H1 (cell line): Measurements from ENCODE around the gene NAT9. TPM values are rescaled to one million over a fixed set of nuclear protein-coding genes. Genes with fewer than 3 reads are reported as not detected.

ENCODE experiments used
- CHD2 ChIP-seq: IDR thresholded peaks from 2 replicates; pipeline ENCODE4 v1.6.1; 2012; ENCODE audit warnings: low read length, improper control_type of control experiment
- CTCF ChIP-seq, 3 experiments: IDR thresholded peaks; 1 replicate in 2 of 3; 2 replicates in 1 of 3; pipeline versions ENCODE4 v1.5.1 to v1.6.1; 2011; ENCODE audit warnings: low read length in 3 of 3, mild to moderate bottlenecking in 3 of 3, inconsistent platforms in 2 of 3, low read depth in 1 of 3, moderate library complexity in 1 of 3; ENCODE audit not compliant: insufficient read depth in 1 of 3; ENCODE audit errors: control extremely low read depth in 1 of 3
- MAX ChIP-seq: IDR thresholded peaks from 2 replicates; pipeline ENCODE4 v1.6.1; 2012; ENCODE audit warnings: inconsistent platforms
- POU5F1 ChIP-seq: IDR thresholded peaks from 2 replicates; pipeline ENCODE4 v1.6.1; 2011; ENCODE audit warnings: low read depth, mild to moderate bottlenecking, low read length, moderate library complexity
- RFX5 ChIP-seq: IDR thresholded peaks from 2 replicates; pipeline ENCODE4 v1.6.1; 2011; ENCODE audit warnings: low read depth, low read length, improper control_type of control experiment, borderline replicate concordance
- RXRA ChIP-seq: IDR thresholded peaks from 2 replicates; pipeline ENCODE4 v1.6.1; 2011; ENCODE audit warnings: low read depth, mild to moderate bottlenecking, low read length, moderate library complexity; ENCODE audit not compliant: insufficient read depth
- TAF7 ChIP-seq: optimal IDR thresholded peaks from 2 replicates; pipeline ENCODE3; 2011; ENCODE audit warnings: low read depth, mild to moderate bottlenecking, inconsistent platforms, low read length, moderate library complexity, borderline replicate concordance
- USF2 ChIP-seq: IDR thresholded peaks from 2 replicates; pipeline ENCODE4 v1.6.1; 2011; ENCODE audit warnings: low read length, improper control_type of control experiment
- polyA plus RNA-seq, 7 experiments: library from polyadenylated mRNA; depleted of rRNA in 3 of 7; stranded (reverse) in 5 of 7; unstranded in 2 of 7; fragments of >200 nt in 5 of 7; fragments of 200-250 nt in 2 of 7; gene quantifications; 1 replicate in 5 of 7; 2 replicates in 1 of 7; 4 replicates in 1 of 7; pipeline versions ENCODE4 v1.2.1 to v1.2.3, GENCODE V29; 2011 to 2013; ENCODE audit warnings: missing spikeins in 2 of 7, mixed read lengths in 2 of 7
- total RNA-seq: library from RNA; stranded (reverse); fragmentation: NEBNext Ultra II Directional; extraction: Animal tissue kit (Norgen Biotek cat#: 25700); gene quantifications from 2 replicates; pipeline ENCODE4 v1.2.1, GENCODE V29; 2021

NAT9 gene
- total and polyA plus RNA-seq, 2 of the 8 experiments (the other 6 are each of a cell fraction or from before 2014, with no cell fraction given) = 32.3 to 42.7 TPM

- TF ChIP-seq TAF7 = no peak
- no peak for TF ChIP-seq POU5F1
- no peak for TF ChIP-seq RXRA
- TF ChIP-seq MAX = no peak
- no peak for TF ChIP-seq CHD2
- TF ChIP-seq RFX5 = no peak
- no peak for TF ChIP-seq USF2
- no peak for TF ChIP-seq CTCF (IDR thresholded peaks at IDR 0.05; ENCODE audit: control extremely low read depth in 1 of 3, insufficient read depth in 1 of 3, low read depth in 1 of 3, low read length in 3 of 3)
These were observed 1.9 kb upstream of the NAT9 start (continued) for GRCh38 chr17:74777901-74778515.
